Activated B cell treated with CpG ODN at 0.5 μM for 24 hours (primary cell): ENCODE measurements around the gene MAT1A. TPM values are rescaled to one million over a fixed set of nuclear protein-coding genes. Genes with fewer than 3 reads are reported as not detected.

Source experiments
- ATAC-seq: fragments of 200-7000 bp; cut with Tn5 transposase; one replicate; pipeline ENCODE4 v1.10.0; 2021; ENCODE audit warnings: low read depth, mild to moderate bottlenecking, moderate library complexity
- CTCF ChIA-PET: fragments of 350-600 bp; sonication (Branson Sonifier 250); formaldehyde crosslinking; loops from one replicate; lab custom pipeline; 2021; ENCODE audit warnings: antibody characterized with exemption; lab: Charles Lee
- POLR2A ChIA-PET: fragments of 350-600 bp; sonication (Branson Sonifier 250); formaldehyde crosslinking; loops from one replicate; lab custom pipeline; 2021; ENCODE audit warnings: antibody characterized with exemption; lab: Charles Lee
- DNase-seq: peaks from one replicate; pipeline ENCODE4 v3.0.0; 2022
- H3K27ac Mint-ChIP-seq: one replicate; pipeline ENCODE4 v1.8.0; 2020; ENCODE audit warnings: mixed read lengths
- H3K27me3 Mint-ChIP-seq: one replicate; pipeline ENCODE4 v1.8.0; 2021; ENCODE audit warnings: mixed read lengths
- H3K36me3 Mint-ChIP-seq: one replicate; pipeline ENCODE4 v1.8.0; 2021; ENCODE audit warnings: low read depth, mixed read lengths
- H3K4me1 Mint-ChIP-seq: one replicate; pipeline ENCODE4 v1.8.0; 2021; ENCODE audit warnings: mixed read lengths
- H3K4me3 Mint-ChIP-seq: one replicate; pipeline ENCODE4 v1.8.0; 2020; ENCODE audit warnings: mild to moderate bottlenecking, mixed read lengths
- H3K9me3 Mint-ChIP-seq: one replicate; pipeline ENCODE4 v1.8.0; 2020; ENCODE audit warnings: mixed read lengths
- CTCF ChIP-seq: fragments of 200-600 bp; IDR thresholded peaks from one replicate; pipeline ENCODE4 v1.8.0; 2022; ENCODE audit warnings: antibody characterized with exemption, mild to moderate bottlenecking
- intact Hi-C: fragments of 100-400 bp; cut with micrococcal nuclease; formaldehyde crosslinking; loops from one replicate; pipeline ENCODE4 v1.15.1; 2024
- total RNA-seq: library from RNA; stranded (reverse); gene quantifications from 2 replicates; pipeline ENCODE4 v1.2.3, GENCODE V29; 2022

MAT1A gene
- total RNA-seq, 1 donor from 2014 or later: not detected

DNA sequence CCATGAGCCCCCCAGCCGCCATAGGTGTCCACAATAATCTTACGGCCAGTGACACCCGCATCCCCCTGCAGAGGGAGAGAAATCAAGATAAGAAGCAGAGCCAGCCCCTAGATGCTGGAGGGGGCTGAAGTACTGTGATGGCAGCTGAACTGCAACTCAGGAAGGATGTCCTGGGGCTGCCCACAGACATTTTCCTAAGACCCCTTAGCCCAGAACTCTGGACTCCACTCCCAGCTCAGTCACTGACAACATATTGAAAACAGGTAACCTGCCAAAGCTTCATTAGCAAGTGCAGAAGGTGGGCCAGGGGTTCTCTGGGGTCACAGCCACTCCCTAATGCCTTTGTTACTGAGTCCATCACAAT lies 14.3 kb downstream of the MAT1A start:
- no peaks in the 10 kb centered on the region for H3K36me3 Mint-ChIP-seq
- ATAC-seq: no peak
- DNase-seq: no peak
- H3K9me3 Mint-ChIP-seq: no peaks in the 10 kb centered on the region
- intact Hi-C loops: no loop called here
- H3K27ac Mint-ChIP-seq: no peak overlapping the region
- H3K4me3 Mint-ChIP-seq: no peak overlapping the region
- H3K27me3 Mint-ChIP-seq: peaks cover 9% of the 10 kb centered on the region
- TF ChIP-seq CTCF: no peak
- ChIA-PET CTCF (no interaction called here), POLR2A (no interaction called here)
- no peaks in the 10 kb centered on the region for H3K4me1 Mint-ChIP-seq

DNA sequence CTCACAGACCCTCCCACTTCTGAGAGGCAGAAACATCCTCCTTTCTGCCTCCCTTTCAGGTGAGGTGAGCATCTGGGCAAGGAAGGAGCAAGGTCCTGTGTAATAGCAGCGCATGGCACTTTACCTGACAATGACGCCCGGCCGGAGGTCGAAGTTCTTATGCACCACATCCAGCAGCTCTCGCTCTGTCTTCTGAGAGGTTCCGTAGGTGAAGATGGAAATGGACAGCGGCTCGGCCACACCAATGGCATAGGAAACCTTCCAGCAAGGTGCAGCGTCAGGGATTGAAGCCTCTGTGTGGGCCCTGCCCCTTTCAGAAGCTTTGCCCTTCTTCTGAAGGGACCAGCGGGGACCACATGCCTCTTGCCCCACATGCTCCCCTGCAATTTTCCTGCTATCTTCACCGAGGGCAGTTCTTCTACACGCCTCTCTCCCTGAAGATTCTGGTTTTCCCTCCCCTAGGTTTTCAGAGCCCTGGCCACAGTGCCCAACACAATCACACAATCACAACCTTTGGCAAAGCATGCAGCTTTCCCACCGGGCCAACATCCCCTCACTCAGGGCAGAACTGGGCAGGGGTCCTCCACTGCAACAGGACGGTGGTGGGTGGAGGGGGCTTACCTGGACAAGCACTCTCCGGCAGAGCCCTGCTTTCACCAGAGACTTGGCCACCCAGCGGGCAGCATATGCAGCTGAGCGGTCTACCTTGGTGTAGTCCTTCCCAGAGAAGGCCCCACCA lies 14.9 kb downstream of the MAT1A start:
- no peak for TF ChIP-seq CTCF
- Mint-ChIP-seq H3K27me3 (peaks cover 11% of the 10 kb centered on the region), H3K9me3 (no peaks in the 10 kb centered on the region), H3K4me1 (no peaks in the 10 kb centered on the region), H3K27ac (no peak overlapping the region), H3K4me3 (no peak overlapping the region), H3K36me3 (no peaks in the 10 kb centered on the region)
- no peak for DNase-seq
- CTCF ChIA-PET: interaction anchor here (1.5 kb wide), 1 partner anchor 14 kb away, joined by 3 read pairs; no protein-coding TSS in a partner anchor
- POLR2A ChIA-PET: no interaction called here
- ATAC-seq: no peak
- intact Hi-C loops: no loop called here

GRCh38 chr10:80273523-80274170 lies 15.8 kb downstream of the MAT1A start:
- DNase-seq (no peak), ATAC-seq (no peak)
- Mint-ChIP-seq H3K36me3 (no peaks in the 10 kb centered on the region), H3K4me1 (no peaks in the 10 kb centered on the region), H3K4me3 (no peak overlapping the region), H3K27me3 (peaks cover 11% of the 10 kb centered on the region), H3K27ac (no peak overlapping the region), H3K9me3 (no peaks in the 10 kb centered on the region)
- CTCF ChIA-PET: interaction anchor here (1.5 kb wide), 1 partner anchor 13 kb away, joined by 3 read pairs; no protein-coding TSS in a partner anchor
- intact Hi-C loops: no loop called here
- POLR2A ChIA-PET: no interaction called here
- no peak for TF ChIP-seq CTCF

GRCh38 chr10:80272793-80273522 lies 16.5 kb downstream of the MAT1A start:
- no peak for TF ChIP-seq CTCF
- CTCF ChIA-PET: interaction anchor here (1.5 kb wide), 1 partner anchor 12 kb away, joined by 3 read pairs; no protein-coding TSS in a partner anchor
- no peak overlapping the region for H3K4me3 Mint-ChIP-seq

GRCh38 chr10:80271416-80271815 lies 18.0 kb downstream of the MAT1A start:
- intact Hi-C loops: no loop called here
- CTCF ChIA-PET: no interaction called here

More at GRCh38 chr10:80272793-80273522, 16.5 kb downstream of the MAT1A start:
- no peaks in the 10 kb centered on the region for H3K4me1 Mint-ChIP-seq
- intact Hi-C loops: no loop called here
- H3K27me3 Mint-ChIP-seq: peaks cover 11% of the 10 kb centered on the region
- no peak overlapping the region for H3K27ac Mint-ChIP-seq
- no peak for DNase-seq
- ATAC-seq: no peak
- H3K36me3 Mint-ChIP-seq: no peaks in the 10 kb centered on the region
- POLR2A ChIA-PET: no interaction called here
- peaks cover 1% of the 10 kb centered on the region for H3K9me3 Mint-ChIP-seq

More at GRCh38 chr10:80271416-80271815, 18.0 kb downstream of the MAT1A start:
- no peaks in the 10 kb centered on the region for H3K4me1 Mint-ChIP-seq
- DNase-seq (no peak), ATAC-seq (no peak)
- no peak overlapping the region for H3K27ac Mint-ChIP-seq
- H3K27me3 Mint-ChIP-seq: peaks cover 11% of the 10 kb centered on the region
- H3K36me3 Mint-ChIP-seq: no peaks in the 10 kb centered on the region
- no peak overlapping the region for H3K4me3 Mint-ChIP-seq
- POLR2A ChIA-PET: no interaction called here
- H3K9me3 Mint-ChIP-seq: peaks cover 1% of the 10 kb centered on the region
- TF ChIP-seq CTCF: no peak
